Vagina (tissue), 2 donors: ENCODE results near the gene ASB3.
"Not testable (repeated sequence)": the region's sequence is repeated elsewhere in the genome, so short reads cannot be mapped to it uniquely, and the experiment has no call there.

Source experiments
- CTCF ChIP-seq, 3 experiments: fragments of 450-650 bp in 2 of 3; fragments of 200-600 bp in 1 of 3; sonication (generic) in 1 of 3; IDR thresholded peaks; one replicate each; pipeline ENCODE4 v1.5.1; 2017 to 2019; ENCODE audit warnings: antibody characterized with exemption in 3 of 3, mild to moderate bottlenecking in 2 of 3, moderate library complexity in 2 of 3
- POLR2A ChIP-seq, 2 donors: fragments of 450-650 bp; IDR thresholded peaks; one replicate each; pipeline ENCODE4 v1.6.1; 2017; ENCODE audit warnings: antibody characterized with exemption in 2 of 2, mild to moderate bottlenecking in 2 of 2, moderate library complexity in 2 of 2

GRCh38 chr2:53757206-53757605 is 29.5 kb downstream of the ASB3 start:
- TF ChIP-seq CTCF, POLR2A (IDR thresholded peaks at IDR 0.05): not testable (repeated sequence)
